NOMO-1 treated with DMSO at 0.1 percent for 48 hours (cell line): ENCODE data around the gene ZNF821.
A peak's percentile ranks its signal among the peaks of the same experiment; 100 is the strongest.

Source experiments
- DNase-seq: peaks from one replicate; lab custom pipeline; 2025; ENCODE audit not compliant: unreplicated experiment; lab: John Stamatoyannopoulos, UW

The ZNF821 gene, protein sequence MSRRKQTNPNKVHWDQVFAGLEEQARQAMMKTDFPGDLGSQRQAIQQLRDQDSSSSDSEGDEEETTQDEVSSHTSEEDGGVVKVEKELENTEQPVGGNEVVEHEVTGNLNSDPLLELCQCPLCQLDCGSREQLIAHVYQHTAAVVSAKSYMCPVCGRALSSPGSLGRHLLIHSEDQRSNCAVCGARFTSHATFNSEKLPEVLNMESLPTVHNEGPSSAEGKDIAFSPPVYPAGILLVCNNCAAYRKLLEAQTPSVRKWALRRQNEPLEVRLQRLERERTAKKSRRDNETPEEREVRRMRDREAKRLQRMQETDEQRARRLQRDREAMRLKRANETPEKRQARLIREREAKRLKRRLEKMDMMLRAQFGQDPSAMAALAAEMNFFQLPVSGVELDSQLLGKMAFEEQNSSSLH

DNA sequence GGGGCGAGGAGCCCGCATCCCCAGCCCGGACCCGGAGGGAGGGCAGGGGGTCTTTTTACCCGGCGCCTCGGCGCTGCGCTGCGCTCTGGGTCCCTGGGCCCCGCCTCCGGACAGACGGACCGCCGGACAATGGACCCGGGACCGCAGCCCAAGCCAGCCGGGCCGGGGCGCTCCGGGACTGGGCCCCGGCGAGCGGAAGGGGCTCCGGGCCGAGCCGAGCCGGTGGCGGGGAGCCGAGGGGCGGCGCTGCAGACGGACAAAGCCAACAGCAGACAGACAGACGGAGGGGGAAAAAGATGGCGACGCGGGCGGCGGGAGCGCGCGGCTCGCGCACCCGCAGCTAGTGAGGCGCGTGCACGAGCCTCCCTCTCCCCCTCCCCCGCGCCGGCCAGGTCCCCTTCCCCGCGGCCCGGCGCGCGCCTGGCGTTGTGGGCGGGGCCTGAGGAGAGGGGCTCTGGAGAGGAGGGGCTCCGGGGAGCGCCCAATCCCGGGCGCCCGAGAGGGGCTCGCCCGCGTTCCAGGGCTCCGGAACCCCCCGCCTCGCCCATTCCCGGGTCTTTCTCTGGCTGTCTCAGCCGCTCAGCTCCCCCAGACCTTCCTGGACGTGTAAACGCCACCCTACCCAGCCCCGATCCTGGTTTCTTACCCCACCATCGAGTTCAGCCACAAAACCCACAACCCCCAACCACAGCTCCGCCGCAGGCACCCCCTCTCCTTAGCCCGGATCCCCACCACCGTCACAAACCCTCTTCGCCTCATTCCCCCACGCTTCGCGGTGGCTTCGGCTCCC is at the start of gene ZNF821:
Gene ZNF821 (minus strand): TSS at position 334 of the 790 bp plus-strand sequence. CDS start 4,236 bp downstream, outside the sequence.
- DNase-seq: peak; percentile 45

DNA sequence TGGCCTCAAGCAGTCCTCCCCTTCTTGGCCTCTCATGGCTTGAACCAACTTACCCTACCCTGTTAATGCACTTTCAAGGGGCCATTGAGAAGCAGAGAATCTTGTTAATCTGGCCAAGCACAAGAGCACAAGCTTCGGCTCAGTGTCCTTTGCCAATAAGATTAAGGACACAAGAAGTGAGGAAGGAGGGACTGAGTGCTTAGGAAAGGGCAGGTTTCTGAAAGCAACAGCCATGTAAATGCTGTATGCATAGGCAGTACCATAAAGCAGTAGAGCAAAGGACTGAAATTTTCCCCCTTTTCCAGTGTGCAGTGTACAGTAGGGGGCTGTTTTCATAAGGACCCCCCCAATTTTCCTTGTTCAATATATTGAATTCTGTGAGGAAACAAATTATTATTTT is 49.0 kb upstream of the ZNF821 start:
- no peak for DNase-seq

DNA sequence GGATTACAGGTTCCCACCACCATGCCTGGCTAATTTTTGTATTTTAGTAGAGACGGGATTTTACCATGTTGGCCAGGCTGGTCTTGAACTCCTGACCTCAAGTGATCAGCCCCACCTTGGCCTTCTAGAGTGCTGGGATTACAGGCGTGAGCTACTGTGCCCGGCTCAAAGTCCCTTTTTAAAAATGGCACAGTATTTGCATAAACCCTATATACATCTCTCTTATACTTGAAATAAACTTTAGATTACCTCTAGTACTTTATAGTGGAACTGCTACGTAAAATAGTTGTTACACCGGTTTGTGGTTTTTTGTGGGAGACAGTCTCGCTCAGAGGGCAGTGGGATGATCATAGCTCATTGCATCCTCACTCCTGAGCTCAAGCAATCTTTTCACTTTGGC is 47.6 kb upstream of the ZNF821 start:
- no peak for DNase-seq

DNA sequence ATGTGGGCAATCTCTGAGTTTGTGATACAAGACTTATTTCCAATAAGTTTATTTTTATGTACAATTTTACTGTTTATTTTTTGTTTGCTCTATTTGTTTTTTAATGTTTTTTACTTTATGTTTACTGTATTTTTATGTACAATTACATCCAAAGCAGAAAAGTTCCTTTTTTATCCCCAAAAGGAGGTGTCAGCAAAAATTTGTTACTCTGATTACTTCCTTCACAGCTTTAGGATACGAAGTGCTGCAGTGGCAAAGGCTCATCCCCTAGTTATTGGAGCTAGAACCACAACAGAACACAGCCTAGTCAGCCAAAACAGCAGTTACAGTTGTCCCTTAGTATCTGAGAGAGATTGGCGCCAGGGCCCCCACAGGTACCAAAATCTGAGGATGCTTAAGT is 47.0 kb upstream of the ZNF821 start:
- no peak for DNase-seq

DNA sequence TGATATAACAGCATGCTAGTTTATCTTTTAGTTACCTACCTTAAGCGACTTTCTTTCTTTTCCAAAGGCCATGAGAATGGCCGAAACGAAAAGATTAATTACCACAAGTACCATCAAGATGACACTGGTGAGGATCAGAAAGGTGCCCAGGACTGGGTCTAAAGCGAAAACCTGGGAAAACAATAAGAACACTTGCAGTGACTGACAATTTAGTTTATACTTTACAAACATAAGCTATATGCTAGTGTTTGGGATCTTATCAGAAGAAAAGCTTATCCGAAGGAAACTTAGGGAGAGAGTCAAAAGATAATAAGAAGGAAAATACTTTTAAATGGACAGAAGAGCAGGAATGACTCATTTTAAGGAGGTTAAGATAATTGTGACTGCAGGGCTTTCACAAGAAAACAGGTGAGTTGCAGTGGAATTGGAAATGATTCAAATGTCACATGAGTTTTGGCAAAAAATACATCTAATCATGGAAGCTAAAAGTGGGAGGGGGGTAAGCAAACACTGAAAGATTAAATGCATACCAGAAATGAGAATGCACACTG is 46.1 kb upstream of the ZNF821 start:
- DNase-seq: no peak

DNA sequence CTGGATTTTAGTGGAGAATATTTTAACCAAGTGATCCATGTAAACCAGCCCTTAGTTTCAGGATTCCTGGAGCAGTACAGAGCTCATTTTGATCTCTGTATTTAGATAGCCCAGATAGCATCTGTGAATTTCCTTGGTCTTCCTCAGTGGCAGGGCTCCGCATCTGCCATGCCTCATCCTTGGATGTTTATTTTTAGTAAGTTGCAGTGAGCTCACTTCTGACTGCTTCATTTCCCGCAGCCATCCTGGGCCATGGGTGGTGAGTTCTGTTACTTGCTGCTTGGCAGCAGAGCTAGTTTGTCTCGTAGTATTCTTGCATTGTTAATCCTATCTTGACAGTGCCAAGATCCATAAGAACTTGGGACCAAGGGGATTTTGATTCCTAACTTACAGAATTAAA is 45.1 kb upstream of the ZNF821 start:
- no peak for DNase-seq

DNA sequence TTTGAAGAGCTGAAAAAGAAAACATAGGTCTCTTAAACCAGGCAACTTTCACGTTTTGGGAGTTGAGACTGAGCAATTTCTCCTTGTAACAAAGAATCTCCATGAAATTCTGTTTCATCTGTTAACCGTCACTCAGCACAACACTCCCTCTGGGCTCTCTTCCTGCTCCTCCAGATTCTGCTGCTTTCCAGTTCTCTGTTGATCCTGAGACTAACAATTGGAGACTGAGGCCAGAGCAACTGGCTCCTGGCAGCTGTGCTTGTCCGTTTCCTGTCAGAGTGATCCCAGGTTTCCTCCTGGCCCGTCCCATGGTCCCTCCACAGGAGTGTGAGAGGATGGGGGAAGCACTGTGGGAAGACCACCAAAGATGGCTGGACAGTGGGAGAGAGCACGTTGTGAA is 43.8 kb upstream of the ZNF821 start:
- DNase-seq: no peak

DNA sequence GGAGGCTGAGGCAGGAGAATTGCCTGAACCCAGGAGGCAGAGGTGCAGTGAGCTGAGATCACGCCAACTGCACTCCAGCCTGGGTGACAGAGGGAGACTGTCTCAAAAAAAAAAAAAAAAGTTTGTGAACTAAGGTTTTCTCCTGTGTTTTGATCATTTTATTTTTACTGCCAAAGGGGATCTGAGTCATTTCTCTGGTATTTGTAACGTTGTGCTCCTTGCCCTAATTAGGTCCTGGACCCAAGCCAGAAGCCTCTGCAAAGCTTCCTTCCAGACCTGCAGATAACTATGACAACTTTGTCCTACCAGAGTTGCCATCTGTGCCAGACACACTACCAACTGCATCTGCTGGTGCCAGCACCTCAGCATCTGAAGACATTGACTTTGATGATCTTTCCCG is 43.4 kb upstream of the ZNF821 start:
- peak; percentile 24 for DNase-seq

DNA sequence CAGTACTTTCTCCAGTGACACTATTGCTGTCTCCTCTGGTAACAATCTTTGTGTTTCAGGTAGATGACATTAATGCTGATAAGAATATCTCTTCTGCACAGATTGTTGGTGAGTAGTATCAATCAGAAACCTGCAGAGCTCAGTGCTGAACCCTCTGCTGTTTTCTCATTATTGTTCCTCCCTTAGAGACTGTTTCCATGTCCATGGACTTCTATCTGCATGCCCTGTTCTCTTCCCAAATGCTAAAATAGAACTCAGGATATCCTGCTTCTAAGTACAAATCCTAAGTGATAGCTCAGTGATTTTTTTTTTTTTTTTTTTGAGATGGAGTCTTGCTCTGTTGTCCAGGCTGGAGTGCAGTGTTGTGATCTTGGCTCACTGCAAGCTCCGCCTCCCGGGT is 40.7 kb upstream of the ZNF821 start:
- no peak for DNase-seq

DNA sequence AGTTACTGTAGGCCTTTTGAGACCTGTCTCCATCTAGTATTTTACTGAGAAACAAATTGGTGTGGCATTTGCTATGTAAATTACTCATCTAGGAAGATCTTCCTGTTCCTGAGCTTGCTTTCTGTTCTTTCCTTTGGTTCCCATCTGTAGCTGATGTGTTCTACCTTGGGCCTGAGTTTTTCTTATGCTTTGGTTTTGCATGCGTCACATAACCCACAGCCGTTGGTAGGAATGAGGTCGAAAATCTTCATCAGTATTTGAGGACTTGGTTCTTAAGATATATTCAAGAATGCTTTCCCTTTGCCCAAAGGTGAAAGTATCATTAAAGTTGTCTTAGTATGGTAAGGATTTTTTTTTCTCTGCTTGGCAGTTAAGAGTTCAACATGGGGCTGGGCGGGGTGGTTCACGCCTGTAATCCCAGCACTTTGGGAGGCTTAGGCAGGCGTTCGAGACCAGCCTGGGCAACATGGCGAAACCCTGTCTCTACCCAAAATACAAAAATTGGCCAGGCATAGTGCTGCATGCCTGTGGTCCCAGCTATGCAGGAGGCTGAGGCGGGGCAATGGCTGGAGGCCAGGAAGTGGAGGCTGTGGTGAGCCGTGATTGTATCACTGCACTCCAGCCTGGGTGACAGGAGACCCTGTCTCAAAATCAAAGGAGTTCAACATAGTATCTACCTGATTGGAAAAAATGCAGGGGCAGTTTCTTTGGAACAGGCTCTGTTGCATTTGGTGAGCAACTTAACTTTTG is 40.1 kb upstream of the ZNF821 start:
- no peak for DNase-seq

DNA sequence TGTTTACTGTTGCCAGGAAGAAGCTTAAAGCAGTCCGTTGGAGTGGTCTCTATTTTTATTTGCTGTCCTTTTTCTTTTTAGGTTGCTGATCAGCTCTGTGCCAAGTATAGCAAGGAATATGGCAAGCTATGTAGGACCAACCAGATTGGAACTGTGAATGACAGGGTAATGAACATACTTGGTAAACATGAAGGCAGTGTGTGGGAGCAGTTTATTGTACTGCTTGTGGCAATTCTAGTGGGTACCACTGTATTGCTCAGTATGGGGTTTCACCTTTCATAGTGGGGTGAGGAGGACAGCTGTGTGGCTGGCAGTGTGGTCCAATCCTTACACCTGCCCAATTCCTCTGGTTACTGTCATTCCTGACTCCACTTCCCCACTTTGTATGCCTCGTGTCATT is 36.7 kb upstream of the ZNF821 start:
- DNase-seq: no peak

DNA sequence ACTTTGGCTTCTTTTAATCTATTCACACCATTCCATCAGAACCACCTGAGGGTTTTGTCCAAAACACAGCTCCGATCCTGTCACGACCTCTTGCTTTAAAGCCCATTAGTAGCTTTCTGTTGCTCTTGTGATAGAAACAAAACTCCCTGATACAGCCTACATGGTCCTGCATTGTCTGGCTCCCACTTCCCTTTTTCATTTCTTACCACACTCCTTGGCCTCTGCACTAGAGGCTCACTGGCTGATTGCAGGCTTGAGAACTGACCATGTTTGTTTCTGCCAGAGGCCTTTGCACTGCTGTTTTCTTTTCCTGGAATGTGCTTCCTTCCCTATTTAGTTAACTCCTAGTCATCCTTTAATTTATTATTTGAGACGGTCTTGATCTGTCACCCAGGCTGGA is 35.1 kb upstream of the ZNF821 start:
- peak; percentile 87 for DNase-seq

DNA sequence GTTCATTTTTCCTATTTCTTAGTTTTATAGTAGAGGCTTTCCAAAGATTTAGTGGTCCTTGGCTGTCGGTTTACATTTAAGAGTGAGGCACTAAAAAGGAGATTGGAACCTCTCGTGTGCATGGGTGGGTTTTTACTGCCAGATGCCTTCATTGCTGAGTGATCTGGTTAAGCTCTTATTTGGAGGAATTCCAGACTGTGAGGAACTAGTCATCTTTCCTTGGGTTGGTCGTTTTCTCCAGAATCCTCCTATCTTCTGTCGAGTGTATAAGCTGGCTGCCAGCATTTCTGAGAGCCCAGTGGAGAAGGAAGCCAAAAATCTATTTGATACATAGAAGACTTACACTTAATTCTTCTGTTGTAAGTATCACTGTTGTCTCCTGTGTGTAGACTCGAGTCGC is 33.9 kb upstream of the ZNF821 start:
- no peak for DNase-seq

DNA sequence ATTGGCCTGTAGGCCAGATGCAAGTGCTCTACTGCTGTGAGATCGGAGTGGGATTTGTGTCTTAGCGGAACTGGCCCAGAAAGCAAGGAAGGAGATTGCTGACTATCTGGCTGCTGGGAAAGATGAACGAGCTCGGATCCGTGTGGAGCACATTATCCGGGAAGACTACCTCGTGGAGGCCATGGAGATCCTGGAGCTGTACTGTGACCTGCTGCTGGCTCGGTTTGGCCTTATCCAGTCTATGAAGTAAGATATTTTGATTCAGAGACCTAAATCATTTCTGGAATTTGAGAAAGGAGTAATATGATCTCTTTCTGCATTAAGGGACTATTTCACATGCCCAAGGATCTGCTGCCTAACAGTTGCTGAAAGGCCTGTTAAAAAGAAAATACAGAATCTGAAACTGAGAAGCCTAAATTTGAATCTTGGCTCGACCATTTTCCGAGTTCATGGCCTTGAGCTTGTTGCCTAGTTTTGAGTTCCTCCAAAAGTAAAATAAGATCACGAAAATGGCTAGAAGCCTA is 32.5 kb upstream of the ZNF821 start:
- DNase-seq: no peak

DNA sequence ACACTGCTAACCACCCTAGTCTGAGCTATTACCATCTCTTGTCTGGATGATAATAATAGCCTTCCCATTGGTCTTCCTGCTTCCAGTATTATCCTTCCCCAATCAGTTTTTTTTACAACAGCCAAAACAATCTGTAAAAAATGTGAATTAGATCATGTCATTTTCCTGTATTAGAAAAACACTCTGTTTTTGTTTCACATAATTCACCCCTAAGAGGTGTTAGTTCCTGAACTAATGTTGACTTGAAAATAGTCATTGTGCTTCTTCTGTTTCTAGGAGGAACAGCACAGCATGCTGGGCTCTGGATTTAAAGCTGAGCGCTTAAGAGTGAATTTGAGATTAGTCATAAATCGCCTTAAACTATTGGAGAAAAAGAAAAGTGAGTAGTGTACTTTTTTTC is 31.4 kb upstream of the ZNF821 start:
- no peak for DNase-seq

DNA sequence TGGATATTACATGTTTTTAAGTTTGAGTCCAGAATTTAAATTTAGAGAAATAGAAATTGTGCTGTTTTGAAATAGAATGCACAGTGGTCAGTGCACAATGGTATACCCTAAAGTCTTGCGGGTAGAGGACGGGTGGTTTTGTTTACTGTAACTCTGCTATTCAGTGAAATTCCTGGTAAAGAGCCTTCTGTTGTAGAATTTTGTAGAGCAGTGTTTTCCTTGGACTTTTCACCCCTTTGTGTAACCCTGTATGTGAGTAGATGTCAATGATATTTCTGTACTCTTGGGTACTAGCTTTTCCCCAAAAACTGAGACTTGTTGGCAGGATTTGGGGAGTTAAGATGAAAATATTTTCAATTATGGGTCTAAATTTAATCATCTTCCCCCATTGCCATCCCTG is 30.8 kb upstream of the ZNF821 start:
- DNase-seq: no peak

DNA sequence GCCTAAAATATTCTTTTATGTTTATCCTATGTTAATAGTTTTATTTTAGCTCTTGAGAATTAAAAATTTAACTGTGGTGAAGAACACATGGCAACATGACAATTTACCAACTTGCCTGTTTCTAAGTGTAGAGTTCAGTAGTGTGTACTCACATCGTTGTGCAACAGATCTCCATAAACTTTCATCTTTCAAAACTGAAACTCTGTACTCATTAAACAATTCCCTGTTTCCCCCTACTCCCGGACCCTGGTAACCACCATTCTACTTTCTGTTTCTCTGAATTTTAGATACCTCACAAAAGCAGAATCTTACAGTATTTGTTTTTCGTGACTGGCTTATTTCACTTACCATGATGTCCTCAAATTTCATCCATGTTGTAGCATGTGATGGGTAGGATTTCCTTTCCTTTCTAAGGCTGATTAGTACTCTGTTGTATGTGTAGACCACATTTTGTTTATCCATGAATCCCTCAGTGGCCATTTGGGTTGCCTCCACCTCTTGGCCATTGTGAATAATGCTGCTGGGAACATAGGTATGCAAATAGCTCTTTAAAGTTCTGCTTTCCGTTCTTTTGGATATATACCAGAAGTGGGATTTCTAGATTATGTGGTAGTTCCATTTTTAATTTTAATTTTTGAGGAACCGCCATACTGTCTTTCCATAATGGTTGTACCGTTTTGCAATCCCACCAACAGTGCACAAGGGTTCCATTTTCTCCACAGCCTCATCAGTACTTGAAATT is 28.7 kb upstream of the ZNF821 start:
- no peak for DNase-seq

DNA sequence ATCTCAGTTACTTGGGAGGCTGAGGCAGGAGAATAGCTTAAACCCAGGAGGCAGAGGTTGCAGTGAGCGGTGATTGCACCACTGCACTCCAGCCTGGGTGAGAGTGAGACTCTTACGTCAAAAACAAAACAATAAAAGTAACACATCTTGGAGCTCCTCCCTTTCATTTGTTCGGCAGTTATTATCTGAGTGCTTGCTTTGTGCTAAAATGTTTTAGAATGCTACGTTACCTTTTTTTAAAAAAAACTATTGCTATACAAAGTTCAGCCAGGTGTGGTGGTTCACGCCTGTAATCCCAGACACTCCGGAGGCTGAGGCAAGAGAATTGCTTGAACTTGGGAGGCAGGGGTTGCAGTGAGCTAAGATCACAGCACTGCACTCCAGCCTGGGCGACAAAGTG is 27.1 kb upstream of the ZNF821 start:
- no peak for DNase-seq

DNA sequence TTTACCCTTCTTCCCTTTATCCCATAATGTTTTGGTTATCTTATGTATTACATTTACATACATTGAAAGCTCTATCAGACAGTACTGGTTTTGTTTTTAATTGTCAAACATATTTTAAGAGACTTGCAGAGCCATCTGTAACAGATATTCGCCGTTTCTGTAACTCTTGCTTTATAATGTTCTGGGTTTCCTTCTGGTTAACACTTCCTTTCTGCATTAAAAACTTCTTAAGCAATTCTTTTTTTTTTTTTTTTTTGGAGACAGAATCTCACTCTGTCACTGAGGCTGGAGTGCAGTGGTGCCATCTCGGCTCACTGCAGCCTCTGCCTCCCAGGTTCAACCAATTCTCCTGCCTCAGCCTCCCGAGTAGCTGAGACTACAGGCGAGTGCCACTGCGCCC is 21.8 kb upstream of the ZNF821 start:
- DNase-seq: peak; percentile 32

DNA sequence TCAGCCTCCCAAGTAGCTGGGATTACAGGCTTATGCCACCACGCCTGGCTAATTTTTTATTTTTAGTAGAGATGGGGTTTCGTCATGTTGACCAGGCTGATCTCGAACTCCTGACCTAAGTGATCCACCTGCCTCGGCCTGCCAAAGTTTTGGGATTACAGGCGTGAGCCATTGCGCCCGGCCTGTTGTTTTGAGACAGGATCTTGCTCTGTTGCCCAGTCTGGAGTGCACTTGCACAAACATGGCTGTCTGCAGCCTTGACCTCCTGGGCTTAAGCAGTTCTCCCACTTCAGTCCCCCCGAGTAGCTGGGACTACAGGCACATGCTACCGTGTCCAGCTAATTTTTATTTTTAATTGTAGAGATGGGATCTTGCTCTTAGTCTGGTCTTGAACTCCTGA is 20.3 kb upstream of the ZNF821 start:
- no peak for DNase-seq
